Measurements from ENCODE around the gene PRSS53.

DNA sequence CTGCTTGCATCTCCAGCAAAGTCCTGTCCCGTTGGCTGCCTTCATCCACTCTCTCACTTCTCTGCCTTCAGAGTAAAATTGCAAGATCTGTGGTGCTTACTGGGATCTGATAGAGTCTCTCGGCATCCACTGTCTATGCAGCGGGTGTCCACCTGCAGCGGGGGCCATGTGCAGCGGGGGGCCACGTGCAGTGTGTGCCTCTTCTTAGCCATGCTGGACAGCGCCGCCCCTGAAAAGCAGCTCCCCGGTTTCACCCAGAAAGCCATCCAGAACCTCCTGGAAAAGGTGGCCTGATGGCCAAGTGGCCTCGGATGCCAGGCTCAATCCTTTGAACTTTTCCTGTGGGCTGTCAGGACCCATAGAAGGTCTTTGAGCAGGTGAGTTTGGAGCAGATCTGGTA is 45.9 kb downstream of the PRSS53 start:
- no peak for TF ChIP-seq POLR2A (IDR thresholded peaks at IDR 0.05)
- no peak for TF ChIP-seq CTCF (IDR thresholded peaks at IDR 0.05)
